ENCODE results near the gene RBM19. TPM values are rescaled to one million over a fixed set of nuclear protein-coding genes. Genes with fewer than 3 reads are reported as not detected.

Gene RBM19
- total RNA-seq, 1 experiment from 2014 or later: 61.7 TPM

GRCh38 chr12:113796066-113796827 is 169.9 kb downstream of the RBM19 start:
- ChIA-PET POLR2A (ENCODE audit: unreplicated experiment) (no interaction called here), CTCF (no interaction called here)
- no peak for ATAC-seq
- Histone ChIP-seq H3K79me2 (ENCODE audit: low read length) (no peaks in the 10 kb centered on the region), H3K9me3 (ENCODE audit: low read length) (no peaks in the 10 kb centered on the region), H3K4me3 (ENCODE audit: low read length) (no peak overlapping the region), H3K9me2 (replicated peaks; ENCODE audit: low read length) (no peaks in the 10 kb centered on the region), H3K36me3 (ENCODE audit: low read depth, low read length) (no peaks in the 10 kb centered on the region), H3K27ac (ENCODE audit: low read length) (no peak overlapping the region), H2AFZ (ENCODE audit: low read length) (no peak overlapping the region), H3K27me3 (ENCODE audit: low read length) (no peaks in the 10 kb centered on the region), H3K4me2 (ENCODE audit: low read length) (no peak overlapping the region), H4K20me1 (ENCODE audit: low read length) (no peaks in the 10 kb centered on the region), H3F3A (ENCODE audit: low read length, unreplicated experiment) (no peaks in the 10 kb centered on the region), H3K4me1 (ENCODE audit: insufficient read depth, low read length) (no peaks in the 10 kb centered on the region), H3K9ac (ENCODE audit: low read length) (no peak overlapping the region)
- intact Hi-C loops (cut with micrococcal nuclease): no loop called here
- TF ChIP-seq EZH2 (IDR thresholded peaks at IDR 0.05; ENCODE audit: low read length, unreplicated experiment) (no peak), CTCF (conservative IDR thresholded peaks at IDR 0.05; ENCODE audit: low read depth, low read length) (no peak), EZH2phosphoT487 (IDR thresholded peaks at IDR 0.05; ENCODE audit: borderline replicate concordance, low read length) (no peak)
- no TSS peak for BruUV-seq (replicated peaks)
- no peak for DNase-seq

- ATAC-seq (no peak), DNase-seq (no peak)
- no TSS peak for BruUV-seq (replicated peaks)
- no peaks in the 10 kb centered on the region for H3K27me3 ChIP-seq (ENCODE audit: low read length)
- H3K4me1 ChIP-seq (ENCODE audit: insufficient read depth, low read length): no peaks in the 10 kb centered on the region
- TF ChIP-seq EZH2 (IDR thresholded peaks at IDR 0.05; ENCODE audit: low read length, unreplicated experiment) (no peak), EZH2phosphoT487 (IDR thresholded peaks at IDR 0.05; ENCODE audit: borderline replicate concordance, low read length) (no peak), CTCF (conservative IDR thresholded peaks at IDR 0.05; ENCODE audit: low read depth, low read length) (no peak)
- H3K4me3 ChIP-seq (ENCODE audit: low read length): no peak overlapping the region
- ChIA-PET POLR2A (ENCODE audit: unreplicated experiment) (no interaction called here), CTCF (no interaction called here)
- H2AFZ ChIP-seq (ENCODE audit: low read length): no peak overlapping the region
- no peak overlapping the region for H3K27ac ChIP-seq (ENCODE audit: low read length)
- no peaks in the 10 kb centered on the region for H3F3A ChIP-seq (ENCODE audit: low read length, unreplicated experiment)
- H3K9me2 ChIP-seq (replicated peaks; ENCODE audit: low read length): no peaks in the 10 kb centered on the region
- no peaks in the 10 kb centered on the region for H3K79me2 ChIP-seq (ENCODE audit: low read length)
- H3K9ac ChIP-seq (ENCODE audit: low read length): no peak overlapping the region
- H3K4me2 ChIP-seq (ENCODE audit: low read length): no peak overlapping the region
- intact Hi-C loops (cut with micrococcal nuclease): no loop called here
- no peaks in the 10 kb centered on the region for H3K9me3 ChIP-seq (ENCODE audit: low read length)
- H4K20me1 ChIP-seq (ENCODE audit: low read length): no peaks in the 10 kb centered on the region
- H3K36me3 ChIP-seq (ENCODE audit: low read depth, low read length): no peaks in the 10 kb centered on the region
These were observed 170.7 kb downstream of the RBM19 start for GRCh38 chr12:113795445-113795844.

GRCh38 chr12:113794774-113795173 is 171.4 kb downstream of the RBM19 start:
- intact Hi-C loops (cut with micrococcal nuclease): no loop called here
- no peak overlapping the region for H3K9ac ChIP-seq (ENCODE audit: low read length)
- DNase-seq (no peak), ATAC-seq (no peak)
- no peaks in the 10 kb centered on the region for H3K9me3 ChIP-seq (ENCODE audit: low read length)
- ChIA-PET CTCF (no interaction called here), POLR2A (ENCODE audit: unreplicated experiment) (no interaction called here)
- TF ChIP-seq EZH2 (IDR thresholded peaks at IDR 0.05; ENCODE audit: low read length, unreplicated experiment): no peak
- no peak for TF ChIP-seq CTCF (conservative IDR thresholded peaks at IDR 0.05; ENCODE audit: low read depth, low read length)
- no peak for TF ChIP-seq EZH2phosphoT487 (IDR thresholded peaks at IDR 0.05; ENCODE audit: borderline replicate concordance, low read length)
- H3K4me1 ChIP-seq (ENCODE audit: insufficient read depth, low read length): no peaks in the 10 kb centered on the region
- H3K79me2 ChIP-seq (ENCODE audit: low read length): no peaks in the 10 kb centered on the region
- no TSS peak for BruUV-seq (replicated peaks)
- no peaks in the 10 kb centered on the region for H4K20me1 ChIP-seq (ENCODE audit: low read length)
- H3K27ac ChIP-seq (ENCODE audit: low read length): no peak overlapping the region
- no peaks in the 10 kb centered on the region for H3K36me3 ChIP-seq (ENCODE audit: low read depth, low read length)
- no peaks in the 10 kb centered on the region for H3F3A ChIP-seq (ENCODE audit: low read length, unreplicated experiment)
- no peaks in the 10 kb centered on the region for H3K9me2 ChIP-seq (replicated peaks; ENCODE audit: low read length)
- H3K27me3 ChIP-seq (ENCODE audit: low read length): no peaks in the 10 kb centered on the region
- H3K4me2 ChIP-seq (ENCODE audit: low read length): no peak overlapping the region
- H2AFZ ChIP-seq (ENCODE audit: low read length): no peak overlapping the region
- H3K4me3 ChIP-seq (ENCODE audit: low read length): no peak overlapping the region

All from PC-3 (cell line).